A673 (cell line): ENCODE data around the gene C17orf50. TPM values are rescaled to one million over a fixed set of nuclear protein-coding genes. Genes with fewer than 3 reads are reported as not detected.

Source experiments
- BruUV-seq: library from RNA; stranded (reverse); fragments of 400-500 nt; replicated peaks from 2 replicates; lab custom pipeline; 2021; lab: Mats Ljungman, UMichigan
- CTCF ChIA-PET: fragments of 300-600 bp; sonication (Branson Sonifier 250); formaldehyde crosslinking; loops from one replicate; lab custom pipeline; 2022; ENCODE audit warnings: antibody characterized with exemption; lab: Charles Lee
- POLR2A ChIA-PET: fragments of 300-600 bp; sonication (Branson Sonifier 250); formaldehyde crosslinking; loops from one replicate; lab custom pipeline; 2022; ENCODE audit warnings: antibody characterized with exemption; ENCODE audit not compliant: low non-redundant PET; lab: Charles Lee
- DNase-seq: peaks from one replicate; pipeline ENCODE4 v3.0.0-alpha.2; 2015; ENCODE audit warnings: low spot score
- H3K27ac ChIP-seq: fragments of 200-600 bp; sonication (generic); 2 replicates; pipeline ENCODE4 v1.5.1; 2016; ENCODE audit warnings: mixed run types, low read depth, mild to moderate bottlenecking, mixed read lengths, antibody characterized with exemption, low read length; ENCODE audit not compliant: poor library complexity, severe bottlenecking
- H3K27me3 ChIP-seq: fragments of 200-600 bp; sonication (generic); replicated peaks from 2 replicates; pipeline ENCODE4 v1.6.1; 2017; ENCODE audit warnings: mixed run types, low read depth, mild to moderate bottlenecking, mixed read lengths, antibody characterized with exemption, low read length; ENCODE audit not compliant: insufficient read depth, poor library complexity
- H3K36me3 ChIP-seq: fragments of 200-600 bp; sonication (generic); 2 replicates; pipeline ENCODE4 v1.6.1; 2016; ENCODE audit warnings: mixed run types, mild to moderate bottlenecking, mixed read lengths, antibody characterized with exemption, low read length; ENCODE audit not compliant: insufficient read depth, poor library complexity, severe bottlenecking
- H3K4me1 ChIP-seq: fragments of 200-600 bp; sonication (generic); 2 replicates; pipeline ENCODE4 v1.6.1; 2017; ENCODE audit warnings: mixed run types, mild to moderate bottlenecking, mixed read lengths, antibody characterized with exemption, low read length; ENCODE audit not compliant: insufficient read depth, poor library complexity, severe bottlenecking
- H3K4me3 ChIP-seq: fragments of 200-600 bp; sonication (generic); 2 replicates; pipeline ENCODE4 v1.5.1; 2016; ENCODE audit warnings: low read depth, mixed run types, mild to moderate bottlenecking, mixed read lengths, low read length; ENCODE audit not compliant: poor library complexity, severe bottlenecking
- H3K9me3 ChIP-seq: fragments of 200-600 bp; sonication (generic); 2 replicates; pipeline ENCODE4 v1.6.1; 2016; ENCODE audit warnings: mixed run types, low read depth, mild to moderate bottlenecking, mixed read lengths, antibody characterized with exemption, low read length; ENCODE audit not compliant: poor library complexity, severe bottlenecking
- CTCF ChIP-seq: fragments of 300-800, 200-600 bp; sonication (generic); conservative IDR thresholded peaks from 2 replicates; pipeline ENCODE4 v1.5.1; 2017; ENCODE audit warnings: low read depth, mild to moderate bottlenecking, antibody characterized with exemption, low read length, moderate library complexity, mixed read lengths
- EZH2 ChIP-seq: fragments of 200-600 bp; sonication (generic); IDR thresholded peaks from 2 replicates; pipeline ENCODE4 v1.6.1; 2017; ENCODE audit warnings: borderline replicate concordance, low read depth, mild to moderate bottlenecking, mixed read lengths, antibody characterized with exemption, low read length; ENCODE audit not compliant: poor library complexity, severe bottlenecking
- intact Hi-C: fragments of 100-400 bp; cut with micrococcal nuclease; formaldehyde crosslinking; loops from one replicate; pipeline ENCODE4 v1.10.0; 2022; ENCODE audit not compliant: unreplicated experiment
- total RNA-seq: library from RNA; stranded (reverse); gene quantifications from 2 replicates; pipeline ENCODE4 v1.2.3, GENCODE V29; 2021

C17orf50 gene
- total RNA-seq, 1 experiment from 2014 or later, result not detected

- Histone ChIP-seq H3K27me3 (no peaks in the 10 kb centered on the region), H3K4me3 (no peak overlapping the region), H3K4me1 (no peaks in the 10 kb centered on the region), H3K27ac (no peak overlapping the region), H3K36me3 (no peaks in the 10 kb centered on the region), H3K9me3 (no peaks in the 10 kb centered on the region)
- intact Hi-C loops, result no loop called here
- CTCF ChIA-PET, result no interaction called here
- TF ChIP-seq CTCF (no peak), EZH2 (no peak)
- no TSS peak for BruUV-seq
- DNase-seq, result no peak
- POLR2A ChIA-PET, result no interaction called here
These were observed 36.3 kb downstream of the C17orf50 start for GRCh38 chr17:35796942-35797341.

- H3K27ac ChIP-seq, result no peak overlapping the region
- no peaks in the 10 kb centered on the region for H3K27me3 ChIP-seq
- no peak overlapping the region for H3K4me3 ChIP-seq
- ChIA-PET POLR2A (no interaction called here), CTCF (no interaction called here)
- H3K9me3 ChIP-seq, result no peaks in the 10 kb centered on the region
- TF ChIP-seq EZH2 (no peak), CTCF (no peak)
- H3K36me3 ChIP-seq, result no peaks in the 10 kb centered on the region
- DNase-seq, result no peak
- H3K4me1 ChIP-seq, result no peaks in the 10 kb centered on the region
- intact Hi-C loops, result no loop called here
- BruUV-seq, result no TSS peak
These were observed 36.7 kb downstream of the C17orf50 start for GRCh38 chr17:35797370-35797769.

- no TSS peak for BruUV-seq
- DNase-seq, result no peak
- ChIA-PET POLR2A (no interaction called here), CTCF (no interaction called here)
- TF ChIP-seq CTCF (no peak), EZH2 (no peak)
- intact Hi-C loops, result no loop called here
- Histone ChIP-seq H3K27me3 (no peaks in the 10 kb centered on the region), H3K27ac (no peak overlapping the region), H3K4me1 (no peaks in the 10 kb centered on the region), H3K9me3 (no peaks in the 10 kb centered on the region), H3K36me3 (no peaks in the 10 kb centered on the region), H3K4me3 (no peak overlapping the region)
These were observed 37.2 kb downstream of the C17orf50 start for GRCh38 chr17:35797918-35798317.
